ENCODE measurements around the gene PPP1R15A.

GRCh38 chr19:48837687-48838086 lies 34.5 kb upstream of the PPP1R15A start:
- TF ChIP-seq CTCF (IDR thresholded peaks at IDR 0.05; ENCODE audit: low read length) (no peak), EZH2 (IDR thresholded peaks at IDR 0.05; ENCODE audit: borderline replicate concordance, low read length) (no peak)
